ENCODE results near the gene KMT2C. TPM values are rescaled to one million over a fixed set of nuclear protein-coding genes. Genes with fewer than 3 reads are reported as not detected.

KMT2C gene
- total and polyA plus RNA-seq, 8 donors: 10.1 to 64.1 (median 53.3) TPM

DNA sequence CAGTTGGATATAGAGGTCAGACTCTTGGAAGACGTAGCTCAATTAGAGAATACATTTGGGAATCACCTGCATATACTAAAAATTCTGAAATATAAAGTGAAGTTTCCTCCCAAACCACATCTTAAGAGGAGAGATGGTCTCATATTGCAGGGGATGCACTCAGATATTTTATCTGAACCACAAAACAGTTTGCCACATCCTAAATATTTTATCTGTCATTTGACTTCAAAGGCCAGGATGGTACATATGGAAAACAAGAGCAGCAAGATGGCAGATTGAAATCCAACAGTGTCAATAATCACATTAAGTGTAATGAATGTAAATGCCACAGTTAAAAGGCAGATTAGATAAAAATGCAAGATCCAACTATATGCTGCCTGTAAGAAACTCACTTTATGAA lies 313.3 kb downstream of the KMT2C start:
- Histone ChIP-seq H3K4me3 (no peak overlapping the region), H3K4me1 (no peaks in the 10 kb centered on the region), H3K27me3 (no peaks in the 10 kb centered on the region), H3K36me3 (peaks cover 0 to 70% (median 26%) of the 10 kb centered on the region in 3 donors), H3K27ac (no peak overlapping the region), H3K9me3 (no peaks in the 10 kb centered on the region)
- FAIRE-seq (no peak), DNase-seq (no peak), ATAC-seq (no peak)
- TF ChIP-seq, protein P1, sequence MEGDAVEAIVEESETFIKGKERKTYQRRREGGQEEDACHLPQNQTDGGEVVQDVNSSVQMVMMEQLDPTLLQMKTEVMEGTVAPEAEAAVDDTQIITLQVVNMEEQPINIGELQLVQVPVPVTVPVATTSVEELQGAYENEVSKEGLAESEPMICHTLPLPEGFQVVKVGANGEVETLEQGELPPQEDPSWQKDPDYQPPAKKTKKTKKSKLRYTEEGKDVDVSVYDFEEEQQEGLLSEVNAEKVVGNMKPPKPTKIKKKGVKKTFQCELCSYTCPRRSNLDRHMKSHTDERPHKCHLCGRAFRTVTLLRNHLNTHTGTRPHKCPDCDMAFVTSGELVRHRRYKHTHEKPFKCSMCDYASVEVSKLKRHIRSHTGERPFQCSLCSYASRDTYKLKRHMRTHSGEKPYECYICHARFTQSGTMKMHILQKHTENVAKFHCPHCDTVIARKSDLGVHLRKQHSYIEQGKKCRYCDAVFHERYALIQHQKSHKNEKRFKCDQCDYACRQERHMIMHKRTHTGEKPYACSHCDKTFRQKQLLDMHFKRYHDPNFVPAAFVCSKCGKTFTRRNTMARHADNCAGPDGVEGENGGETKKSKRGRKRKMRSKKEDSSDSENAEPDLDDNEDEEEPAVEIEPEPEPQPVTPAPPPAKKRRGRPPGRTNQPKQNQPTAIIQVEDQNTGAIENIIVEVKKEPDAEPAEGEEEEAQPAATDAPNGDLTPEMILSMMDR (IDR thresholded peaks at IDR 0.05): no peak
- WGBS, 2 donors: 96 to 97% methylated on average over 1 of the region's 1 CpG
- intact Hi-C loops (cut with DNase I): no loop called here

DNA sequence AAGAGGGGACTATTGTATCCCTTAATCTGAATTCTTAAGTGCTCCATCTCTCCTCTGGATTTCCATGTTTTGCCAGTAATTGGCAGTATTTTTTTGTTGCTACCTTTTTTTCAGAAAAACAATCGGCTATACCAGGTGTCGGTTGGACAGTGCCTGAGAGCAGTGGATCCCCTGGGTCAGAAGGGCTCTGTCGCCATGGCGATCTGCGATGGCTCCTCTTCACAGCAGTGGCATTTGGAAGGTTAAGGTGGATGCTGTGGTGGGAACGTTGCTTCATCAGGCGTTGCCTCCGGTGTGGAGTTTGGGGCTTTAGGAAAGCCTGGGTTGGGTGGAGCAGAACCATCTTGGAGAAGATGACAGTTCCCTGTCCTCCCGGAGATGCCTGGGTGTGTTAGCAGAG lies 314.4 kb downstream of the KMT2C start:
- intact Hi-C loops (cut with DNase I): no loop called here
- FAIRE-seq (no peak), ATAC-seq (no peak), DNase-seq (no peak)
- no peaks in the 10 kb centered on the region for H3K4me1 ChIP-seq
- 95 to 96% methylated on average over 9 of the region's 9 CpGs for WGBS, 2 donors
- H3K27ac ChIP-seq: no peak overlapping the region
- no peaks in the 10 kb centered on the region for H3K9me3 ChIP-seq
- no peaks in the 10 kb centered on the region for H3K27me3 ChIP-seq
- TF ChIP-seq, protein P1 (IDR thresholded peaks at IDR 0.05): no peak
- no peak overlapping the region for H3K4me3 ChIP-seq
- H3K36me3 ChIP-seq: peaks cover 0 to 81% (median 32%) of the 10 kb centered on the region in 3 donors

DNA sequence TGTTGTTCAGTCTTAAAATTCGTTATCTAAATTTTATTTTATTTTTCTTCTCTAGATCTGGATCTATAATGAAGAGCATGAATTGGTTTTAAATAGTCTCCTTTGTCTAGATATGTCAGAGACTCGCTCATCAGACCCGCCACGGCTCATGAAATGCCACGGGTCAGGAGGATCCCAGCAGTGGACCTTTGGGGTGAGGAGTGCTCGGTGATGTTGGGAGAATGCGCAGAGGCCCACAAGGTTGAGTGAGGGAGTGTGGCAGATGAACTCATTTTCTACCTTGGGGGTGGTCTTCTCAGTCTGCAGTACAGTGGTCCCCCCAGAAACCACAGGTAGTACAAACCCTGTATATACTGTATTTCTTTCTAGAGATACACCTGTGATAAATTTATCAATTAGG lies 315.0 kb downstream of the KMT2C start:
- Histone ChIP-seq H3K9me3 (no peaks in the 10 kb centered on the region), H3K27ac (no peak overlapping the region), H3K36me3 (peaks cover 0 to 86% (median 32%) of the 10 kb centered on the region in 3 donors), H3K4me3 (no peak overlapping the region), H3K4me1 (no peaks in the 10 kb centered on the region), H3K27me3 (no peaks in the 10 kb centered on the region)
- FAIRE-seq (no peak), DNase-seq (no peak), ATAC-seq (no peak)
- TF ChIP-seq, protein P1 (IDR thresholded peaks at IDR 0.05): no peak
- 96 to 99% methylated on average over 7 of the region's 7 CpGs for WGBS, 2 donors
- intact Hi-C loops (cut with DNase I): no loop called here

DNA sequence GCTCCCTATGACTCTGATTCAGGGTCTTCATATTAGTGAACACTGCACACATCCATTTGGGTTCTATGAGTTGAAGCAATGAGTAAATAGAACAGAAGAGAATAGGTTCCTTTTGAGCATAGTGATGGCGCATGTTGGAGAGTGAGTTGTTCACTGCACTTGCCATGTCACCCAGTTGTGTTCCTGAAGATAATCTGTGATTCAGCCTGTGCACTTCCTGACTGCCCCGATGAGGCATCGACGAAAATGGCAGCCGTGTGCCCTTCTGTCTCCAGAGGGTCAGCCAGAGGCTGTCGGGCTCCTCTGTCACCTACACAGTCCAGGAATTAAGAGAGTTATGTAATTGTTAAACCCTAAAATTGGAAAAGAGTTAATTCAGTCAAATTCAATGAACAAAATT lies 315.6 kb downstream of the KMT2C start:
- DNase-seq (no peak), ATAC-seq (no peak), FAIRE-seq (no peak)
- no peaks in the 10 kb centered on the region for H3K4me1 ChIP-seq
- peaks cover 0 to 86% (median 32%) of the 10 kb centered on the region in 3 donors for H3K36me3 ChIP-seq
- no peaks in the 10 kb centered on the region for H3K9me3 ChIP-seq
- no peak overlapping the region for H3K27ac ChIP-seq
- no peaks in the 10 kb centered on the region for H3K27me3 ChIP-seq
- TF ChIP-seq, protein P1 (IDR thresholded peaks at IDR 0.05): no peak
- no peak overlapping the region for H3K4me3 ChIP-seq
- 95 to 97% methylated on average over 6 of the region's 6 CpGs for WGBS, 2 donors
- intact Hi-C loops (cut with DNase I): no loop called here

DNA sequence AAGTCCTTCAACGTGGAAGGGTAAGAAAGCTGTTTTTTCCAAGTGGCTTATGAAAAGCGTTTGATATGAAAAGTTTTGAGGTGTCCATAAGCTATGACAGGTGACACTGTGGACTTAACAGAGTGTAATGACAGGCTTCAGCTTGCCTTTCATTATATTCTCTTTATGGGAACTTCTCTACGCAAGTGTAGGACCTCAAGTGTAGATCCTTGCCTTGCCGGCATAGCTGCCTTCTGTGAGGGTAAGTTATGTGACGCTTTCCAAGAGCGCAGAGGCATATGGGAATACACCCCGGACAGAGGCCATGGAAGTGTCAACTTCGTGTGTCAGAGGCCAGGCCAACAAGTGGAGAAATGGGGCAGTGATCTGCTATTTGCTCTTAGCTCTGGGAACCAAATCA lies 318.4 kb downstream of the KMT2C start:
- H3K27ac ChIP-seq: no peak overlapping the region
- intact Hi-C loops (cut with DNase I): no loop called here
- FAIRE-seq (no peak), DNase-seq (no peak), ATAC-seq (no peak)
- no peaks in the 10 kb centered on the region for H3K27me3 ChIP-seq
- TF ChIP-seq, protein P1 (IDR thresholded peaks at IDR 0.05): no peak
- no peak overlapping the region for H3K4me3 ChIP-seq
- no peaks in the 10 kb centered on the region for H3K4me1 ChIP-seq
- 86 to 89% methylated on average over 8 of the region's 8 CpGs for WGBS, 2 donors
- H3K36me3 ChIP-seq: peaks cover 0 to 77% (median 32%) of the 10 kb centered on the region in 3 donors
- no peaks in the 10 kb centered on the region for H3K9me3 ChIP-seq

All from pancreas (tissue), 10 donors.